B cell (primary cell): ENCODE results near the gene FIBP. TPM values are rescaled to one million over a fixed set of nuclear protein-coding genes. Genes with fewer than 3 reads are reported as not detected.
A peak's percentile ranks its signal among the peaks of the same experiment; 100 is the strongest.

Experiments used
- ATAC-seq: fragments of 200-7000 bp; cut with Tn5 transposase; one replicate; pipeline ENCODE4 v1.10.0; 2021; ENCODE audit warnings: low read depth, mild to moderate bottlenecking, moderate number of reproducible peaks, moderate library complexity
- CTCF ChIA-PET: fragments of 350-600 bp; sonication (Branson Sonifier 250); formaldehyde crosslinking; loops from one replicate; lab custom pipeline; 2021; ENCODE audit warnings: antibody characterized with exemption, inconsistent platforms; lab: Charles Lee
- POLR2A ChIA-PET: fragments of 350-600 bp; sonication (Branson Sonifier 250); formaldehyde crosslinking; loops from one replicate; lab custom pipeline; 2021; ENCODE audit warnings: antibody characterized with exemption; lab: Charles Lee
- DNase-seq: peaks from one replicate; pipeline ENCODE4 v3.0.0; 2013
- H2AFZ ChIP-seq: 2 replicates; pipeline ENCODE4 v1.6.1; 2012; ENCODE audit warnings: mild to moderate bottlenecking, low read depth, low read length; ENCODE audit not compliant: insufficient read depth, poor library complexity, severe bottlenecking
- H3K27ac ChIP-seq, 2 donors: 1 replicate in 1 of 2; 2 replicates in 1 of 2; pipeline ENCODE4 v1.5.1; 2012 to 2013; ENCODE audit warnings: low read length in 2 of 2, mild to moderate bottlenecking in 2 of 2, moderate library complexity in 1 of 2
- H3K27me3 ChIP-seq, 4 experiments: fragments of 200-600 bp in 1 of 4; sonication (generic) in 1 of 4; replicated peaks in 1 of 4; 1 replicate in 2 of 4; 2 replicates in 2 of 4; pipeline versions ENCODE4 v1.6.1 to v1.7.0; 2013 to 2016; ENCODE audit warnings: low read length in 3 of 4, mild to moderate bottlenecking in 2 of 4, mixed read lengths in 1 of 4, moderate library complexity in 1 of 4; ENCODE audit not compliant: insufficient read depth in 4 of 4, control insufficient read depth in 3 of 4; ENCODE audit errors: control extremely low read depth in 1 of 4
- H3K36me3 ChIP-seq, 2 experiments: replicated peaks in 1 of 2; 1 replicate in 1 of 2; 2 replicates in 1 of 2; pipeline versions ENCODE4 v1.6.1 to v1.7.1; 2013; ENCODE audit warnings: low read length in 1 of 2; ENCODE audit not compliant: insufficient read depth in 2 of 2, control insufficient read depth in 1 of 2; ENCODE audit errors: control extremely low read depth in 1 of 2, extremely low read depth in 1 of 2
- H3K4me1 ChIP-seq, 2 donors: fragments of 200-600 bp in 1 of 2; sonication (generic) in 1 of 2; 1 replicate in 1 of 2; 2 replicates in 1 of 2; pipeline versions ENCODE4 v1.5.1 to v1.6.1; 2013 to 2017; ENCODE audit warnings: low read length in 2 of 2; ENCODE audit not compliant: control insufficient read depth in 2 of 2, insufficient read depth in 2 of 2
- H3K4me2 ChIP-seq: replicated peaks from 2 replicates; pipeline ENCODE3; 2012; ENCODE audit warnings: mild to moderate bottlenecking, low read depth, low read length; ENCODE audit not compliant: poor library complexity, severe bottlenecking
- H3K4me3 ChIP-seq, 5 experiments: fragments of 200-600 bp in 1 of 5; sonication (generic) in 1 of 5; 1 replicate in 3 of 5; 2 replicates in 2 of 5; pipeline versions ENCODE4 v1.5.1 to v1.7.0; 2011 to 2016; ENCODE audit warnings: low read length in 4 of 5, mild to moderate bottlenecking in 4 of 5, low read depth in 2 of 5, control low read depth in 1 of 5, moderate library complexity in 1 of 5; ENCODE audit not compliant: insufficient read depth in 1 of 5; ENCODE audit errors: control extremely low read depth in 1 of 5, extremely low read depth in 1 of 5
- H3K79me2 ChIP-seq: fragments of 200-600 bp; sonication (generic); one replicate; pipeline ENCODE4 v1.6.0; 2016; ENCODE audit warnings: low read length; ENCODE audit not compliant: control insufficient read depth, insufficient read depth
- H3K9ac ChIP-seq: fragments of 200-600 bp; sonication (generic); 2 replicates; pipeline ENCODE4 v1.6.1; 2017; ENCODE audit warnings: mild to moderate bottlenecking, low read length, moderate library complexity
- H3K9me3 ChIP-seq, 3 donors: one replicate each; pipeline versions ENCODE4 v1.6.1 to v1.7.1; 2013; ENCODE audit warnings: low read length in 2 of 3; ENCODE audit not compliant: control insufficient read depth in 2 of 3, insufficient read depth in 1 of 3; ENCODE audit errors: control extremely low read depth in 1 of 3
- H4K20me1 ChIP-seq: 2 replicates; pipeline ENCODE4 v1.6.0; 2012; ENCODE audit warnings: mild to moderate bottlenecking, low read length; ENCODE audit not compliant: insufficient read depth, control insufficient read depth, poor library complexity, severe bottlenecking
- H3K27ac Mint-ChIP-seq: one replicate; pipeline ENCODE4 v1.8.0; 2021; ENCODE audit warnings: mixed read lengths
- H3K27me3 Mint-ChIP-seq: one replicate; pipeline ENCODE4 v1.8.0; 2021; ENCODE audit warnings: mixed read lengths
- H3K4me1 Mint-ChIP-seq: one replicate; pipeline ENCODE4 v1.8.0; 2021; ENCODE audit warnings: mixed read lengths
- H3K4me3 Mint-ChIP-seq: one replicate; pipeline ENCODE4 v1.8.0; 2021; ENCODE audit warnings: mixed read lengths
- H3K9me3 Mint-ChIP-seq: one replicate; pipeline ENCODE4 v1.8.0; 2022; ENCODE audit warnings: mixed read lengths; ENCODE audit not compliant: insufficient read depth
- EZH2 ChIP-seq: IDR thresholded peaks from 2 replicates; pipeline ENCODE4 v1.6.1; 2012; ENCODE audit warnings: borderline replicate concordance, low read depth, mild to moderate bottlenecking, moderate library complexity, low read length; ENCODE audit not compliant: insufficient read depth, poor library complexity, severe bottlenecking
- WGBS: methylation state at CpG from one replicate; pipeline ENCODE4 v1.1.5; 2013; ENCODE audit warnings: missing lambda C conversion rate; ENCODE audit not compliant: insufficient coverage; 5-methylcytosine and 5-hydroxymethylcytosine counted together
- intact Hi-C: fragments of 100-400 bp; cut with micrococcal nuclease; formaldehyde crosslinking; loops from one replicate; pipeline ENCODE4 v1.10.0; 2022
- polyA minus RNA-seq: library from RNA; depleted of rRNA, polyadenylated mRNA; stranded (reverse); fragments of >200 nt; gene quantifications from 2 replicates; pipeline ENCODE4 v1.2.3, GENCODE V29; 2012
- polyA plus RNA-seq: library from polyadenylated mRNA; depleted of rRNA; stranded (reverse); fragments of >200 nt; gene quantifications from 2 replicates; pipeline ENCODE4 v1.2.3, GENCODE V29; 2012
- total RNA-seq, 2 donors: library from RNA; stranded (reverse); fragments of 120-200 nt in 1 of 2; gene quantifications; 1 replicate in 1 of 2; 2 replicates in 1 of 2; pipeline versions ENCODE4 v1.2.3 to v1.2.4, GENCODE V29; 2013 to 2022
- TF ChIP-seq, protein P1 (sequence below): fragments of 200-600 bp; IDR thresholded peaks from one replicate; pipeline ENCODE4 v1.8.0; 2022; ENCODE audit warnings: antibody characterized with exemption, mild to moderate bottlenecking

Gene FIBP
- total RNA-seq (59.8 and 63.4 TPM in 2 replicates), polyA plus RNA-seq (94.9 and 128 TPM in 2 replicates), polyA minus RNA-seq (87.0 and 122 TPM in 2 replicates)
- total RNA-seq (2013) = 52.9 TPM

- Histone ChIP-seq H2AFZ (peak within 1 kb of the TSS; percentile 99), H4K20me1 (peaks cover 26% of the 10 kb centered on the region), H3K4me1 (peaks cover 47 to 63% of the 10 kb centered on the region in 2 donors), H3K27ac (peak within 1 kb of the TSS; percentile 85), H3K36me3 (peaks cover 0 to 27% of the 10 kb centered on the region in 2 experiments), H3K4me2 (peak within 1 kb of the TSS; percentile 99), H3K9ac (peak within 1 kb of the TSS; percentile 96), H3K4me3 (peak within 1 kb of the TSS; percentile 63 to 88 (median 75)), H3K79me2 (peaks cover 40% of the 10 kb centered on the region), H3K9me3 (no peaks in the 10 kb centered on the region), H3K27me3 (no peaks in the 10 kb centered on the region)
- H3K27me3 Mint-ChIP-seq = no peaks in the 10 kb centered on the region
- peaks cover 66% of the 10 kb centered on the region for H3K4me1 Mint-ChIP-seq
- ATAC-seq (peak; percentile 64), DNase-seq (peak; percentile 96)
- peak within 1 kb of the TSS; percentile 98 for H3K27ac Mint-ChIP-seq
- intact Hi-C loops = loop anchor here (1.0 to 2.0 kb wide), 6 partner anchors 15 to 114 kb away; partner anchors contain the start of genes BANF1, C11orf68, DRAP1 and EFEMP2
- peak within 1 kb of the TSS; percentile 98 for H3K4me3 Mint-ChIP-seq
- WGBS = under 1% methylated on average over 49 of the region's 57 CpGs
- no peaks in the 10 kb centered on the region for H3K9me3 Mint-ChIP-seq
- ChIA-PET POLR2A (interaction anchor here (0.6 to 6.2 kb wide), 24 partner anchors 10 to 1109 kb away, joined by 3 to 65 read pairs (median 5); partner anchors contain the start of genes BANF1, C11orf68, CFL1 and DRAP1), CTCF (interaction anchor here (0.6 to 15.5 kb wide), 35 partner anchors 10 to 516 kb away, joined by 3 to 244 read pairs (median 6); partner anchors contain the start of genes BANF1, C11orf68, CFL1 and CTSW)
- no peak for TF ChIP-seq EZH2
- TF ChIP-seq, protein P1, sequence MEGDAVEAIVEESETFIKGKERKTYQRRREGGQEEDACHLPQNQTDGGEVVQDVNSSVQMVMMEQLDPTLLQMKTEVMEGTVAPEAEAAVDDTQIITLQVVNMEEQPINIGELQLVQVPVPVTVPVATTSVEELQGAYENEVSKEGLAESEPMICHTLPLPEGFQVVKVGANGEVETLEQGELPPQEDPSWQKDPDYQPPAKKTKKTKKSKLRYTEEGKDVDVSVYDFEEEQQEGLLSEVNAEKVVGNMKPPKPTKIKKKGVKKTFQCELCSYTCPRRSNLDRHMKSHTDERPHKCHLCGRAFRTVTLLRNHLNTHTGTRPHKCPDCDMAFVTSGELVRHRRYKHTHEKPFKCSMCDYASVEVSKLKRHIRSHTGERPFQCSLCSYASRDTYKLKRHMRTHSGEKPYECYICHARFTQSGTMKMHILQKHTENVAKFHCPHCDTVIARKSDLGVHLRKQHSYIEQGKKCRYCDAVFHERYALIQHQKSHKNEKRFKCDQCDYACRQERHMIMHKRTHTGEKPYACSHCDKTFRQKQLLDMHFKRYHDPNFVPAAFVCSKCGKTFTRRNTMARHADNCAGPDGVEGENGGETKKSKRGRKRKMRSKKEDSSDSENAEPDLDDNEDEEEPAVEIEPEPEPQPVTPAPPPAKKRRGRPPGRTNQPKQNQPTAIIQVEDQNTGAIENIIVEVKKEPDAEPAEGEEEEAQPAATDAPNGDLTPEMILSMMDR = peak; percentile 86
Observed at GRCh38 chr11:65888163-65888814, at the start of gene FIBP. TSS of gene FIBP (minus strand) at chr11:65888471. CDS start at chr11:65888418, 53 bp downstream.

DNA sequence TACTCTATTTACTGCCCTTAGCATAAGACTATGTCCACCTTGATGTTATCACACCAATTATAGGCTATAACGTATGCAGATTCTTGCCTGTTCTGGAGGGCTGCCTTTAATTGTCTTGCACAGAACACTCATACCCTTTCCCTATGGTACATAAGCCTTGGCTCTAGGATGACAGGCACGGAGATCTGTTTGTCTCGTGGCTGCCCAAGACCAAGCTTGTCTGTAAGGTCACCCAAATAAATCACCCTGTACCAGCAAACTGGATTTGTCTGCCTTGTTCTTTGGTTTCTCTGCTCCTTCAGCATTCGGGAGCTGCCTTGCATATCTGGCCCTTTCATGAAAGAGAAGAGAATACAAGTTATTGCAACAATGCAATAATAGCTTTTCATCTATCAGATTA is 49.5 kb upstream of the FIBP start:
- no peaks in the 10 kb centered on the region for H3K36me3 ChIP-seq
- ChIA-PET POLR2A (no interaction called here), CTCF (interaction anchor here (2.0 kb wide), 1 partner anchor 37 kb away, joined by 5 read pairs; the partner anchor contains the start of gene FOSL1)
- peaks cover 7 to 12% of the 10 kb centered on the region in 2 donors for H3K4me1 ChIP-seq
- no peaks in the 10 kb centered on the region for H3K9me3 ChIP-seq
- H3K27ac ChIP-seq = no peak overlapping the region
- no peak for ATAC-seq
- intact Hi-C loops = no loop called here
- no peak for DNase-seq
- no peak overlapping the region for H2AFZ ChIP-seq
- H4K20me1 ChIP-seq = no peaks in the 10 kb centered on the region
- H3K4me2 ChIP-seq = no peak overlapping the region
- H3K27me3 ChIP-seq = peaks cover 0 to 3% (median 0%) of the 10 kb centered on the region in 4 experiments
- peaks cover 13% of the 10 kb centered on the region for H3K4me1 Mint-ChIP-seq
- no peaks in the 10 kb centered on the region for H3K9me3 Mint-ChIP-seq
- no peak overlapping the region for H3K4me3 Mint-ChIP-seq
- no peaks in the 10 kb centered on the region for H3K27me3 Mint-ChIP-seq
- H3K9ac ChIP-seq = no peak overlapping the region
- no peaks in the 10 kb centered on the region for H3K79me2 ChIP-seq
- TF ChIP-seq, protein P1 = no peak
- no peak for TF ChIP-seq EZH2
- H3K27ac Mint-ChIP-seq = no peak overlapping the region
- 56% methylated on average over 3 of the region's 4 CpGs for WGBS
- no peak overlapping the region for H3K4me3 ChIP-seq
